ELR (cell line): ENCODE results near the gene RCC2.
"Not testable (repeated sequence)": the region's sequence is repeated elsewhere in the genome, so short reads cannot be mapped to it uniquely, and the experiment has no call there.

Experiments
- DNase-seq: peaks from one replicate; pipeline ENCODE4 v3.0.0-alpha.2; 2015; ENCODE audit warnings: low read depth

Gene RCC2

DNA sequence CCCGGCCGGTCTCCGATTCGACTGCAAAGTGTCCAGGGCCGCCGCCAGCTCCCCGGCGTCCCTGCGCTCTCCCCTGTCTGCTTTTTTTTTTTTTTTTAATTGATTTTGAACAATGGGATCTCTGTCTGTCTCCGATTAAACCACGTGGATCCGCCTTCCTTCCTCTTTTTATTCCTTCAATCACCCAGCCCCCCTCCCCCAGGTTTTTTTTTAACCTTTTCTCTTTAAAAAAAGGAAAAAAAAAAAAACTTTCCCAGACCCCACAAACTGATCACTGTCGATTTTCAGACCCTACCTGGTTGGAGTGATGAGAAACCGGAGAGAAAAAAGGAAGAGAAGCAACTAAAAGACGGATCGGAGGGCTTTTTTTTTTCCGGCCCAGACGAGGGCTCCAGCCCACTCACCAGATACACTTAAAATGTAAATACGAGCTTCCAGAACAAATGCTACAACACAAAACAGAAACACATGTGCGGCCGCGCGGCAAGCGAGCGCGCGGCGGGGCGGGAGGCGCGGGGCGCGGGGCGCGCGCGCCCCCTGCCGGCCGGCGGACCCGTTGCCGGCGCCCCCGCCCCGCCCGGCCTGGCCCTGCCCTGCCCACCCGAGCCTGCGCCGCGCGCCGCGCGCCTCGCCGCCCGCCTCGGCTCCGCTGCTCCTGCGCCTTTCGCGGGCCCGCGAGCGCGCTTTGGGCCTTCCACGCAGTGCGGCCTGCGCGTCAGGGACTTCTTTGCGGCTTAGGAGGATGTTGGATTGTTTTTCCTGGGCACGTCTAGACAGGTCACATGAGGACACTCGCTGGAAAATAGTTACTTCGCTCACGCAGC lies at the start of gene RCC2:
RCC2 (minus strand) TSS at position 428 of the 824 bp plus-strand sequence. CDS start 1,163 bp downstream, outside the sequence.
- peak; percentile 79 for DNase-seq

DNA sequence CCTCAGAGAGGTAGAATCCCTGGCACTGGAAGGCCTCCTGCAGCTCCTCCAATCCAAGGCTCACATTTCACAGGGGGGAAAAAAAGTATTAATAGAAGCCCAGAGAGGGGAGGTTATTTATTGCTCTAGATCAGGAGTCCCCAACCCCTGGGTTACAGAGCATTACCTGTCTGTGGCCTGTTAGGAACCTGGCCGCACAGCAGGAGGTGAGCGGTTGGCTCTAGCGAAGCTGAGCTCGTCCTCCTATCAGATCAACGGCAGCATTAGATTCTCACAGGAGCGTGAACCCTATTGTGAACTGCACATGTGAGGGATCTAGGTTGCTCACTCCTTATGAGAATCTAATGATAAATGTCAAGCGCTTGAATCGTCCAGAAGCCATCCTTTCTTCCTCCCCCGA lies 46.8 kb upstream of the RCC2 start:
- DNase-seq = no peak

DNA sequence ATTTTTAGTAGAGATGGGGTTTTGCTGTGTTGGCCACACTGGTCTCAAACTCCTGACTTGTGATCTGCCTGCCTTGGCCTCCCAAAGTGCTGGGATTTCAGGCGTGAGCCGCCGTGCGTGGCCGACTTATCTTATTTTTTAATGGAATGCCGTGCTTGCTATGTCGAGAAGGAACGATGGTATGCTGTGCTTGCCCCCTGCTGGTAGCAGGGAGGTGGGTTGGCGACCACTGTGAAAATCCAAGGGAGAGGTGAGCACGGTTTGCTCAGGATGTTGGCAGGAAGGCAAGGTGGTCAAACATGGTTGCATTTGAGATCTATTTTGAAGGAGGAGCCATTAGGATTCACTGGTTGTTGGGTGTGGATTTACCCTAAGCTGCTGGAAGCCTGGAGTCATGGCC lies 45.8 kb upstream of the RCC2 start:
- DNase-seq = peak; percentile 10

DNA sequence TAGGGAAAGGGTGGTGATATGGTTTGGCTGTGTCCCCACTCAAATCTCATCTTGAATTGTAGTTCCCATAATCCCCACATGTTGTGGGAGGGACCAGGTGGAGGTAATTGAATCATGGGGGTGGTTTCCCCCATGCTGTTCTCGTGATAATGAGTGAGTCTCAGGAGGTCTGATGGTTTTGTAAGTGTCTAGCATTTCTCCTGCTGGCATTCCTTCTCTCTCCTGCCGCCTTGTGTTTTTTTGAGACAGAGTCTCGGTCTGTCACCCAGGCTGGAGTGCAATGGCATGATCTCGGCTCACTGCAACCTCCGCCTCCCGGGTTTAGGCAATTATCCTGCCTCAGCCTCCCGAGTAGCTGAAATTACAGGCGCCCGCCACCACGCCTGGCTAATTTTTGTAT lies 42.5 kb upstream of the RCC2 start:
- DNase-seq = not testable (repeated sequence)

DNA sequence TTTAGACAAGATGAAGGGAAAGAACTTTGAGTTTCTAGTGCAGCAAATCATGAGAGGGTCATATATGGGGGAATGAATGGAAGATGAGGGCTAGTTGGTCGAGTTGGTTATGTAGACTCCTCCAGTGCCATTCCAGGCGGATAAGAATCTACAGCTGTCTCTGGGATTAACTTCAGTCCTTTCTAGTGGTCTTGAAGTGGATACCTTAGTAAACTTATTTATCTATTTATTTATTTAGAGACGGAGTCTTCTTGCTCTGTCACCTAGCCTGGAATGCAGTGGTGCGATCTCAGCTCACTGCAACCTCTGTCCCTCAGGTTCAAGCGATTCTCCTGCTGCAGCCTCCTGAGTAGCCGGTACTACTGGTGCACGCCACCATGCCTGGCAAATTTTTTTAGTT lies 41.4 kb upstream of the RCC2 start:
- no peak for DNase-seq

DNA sequence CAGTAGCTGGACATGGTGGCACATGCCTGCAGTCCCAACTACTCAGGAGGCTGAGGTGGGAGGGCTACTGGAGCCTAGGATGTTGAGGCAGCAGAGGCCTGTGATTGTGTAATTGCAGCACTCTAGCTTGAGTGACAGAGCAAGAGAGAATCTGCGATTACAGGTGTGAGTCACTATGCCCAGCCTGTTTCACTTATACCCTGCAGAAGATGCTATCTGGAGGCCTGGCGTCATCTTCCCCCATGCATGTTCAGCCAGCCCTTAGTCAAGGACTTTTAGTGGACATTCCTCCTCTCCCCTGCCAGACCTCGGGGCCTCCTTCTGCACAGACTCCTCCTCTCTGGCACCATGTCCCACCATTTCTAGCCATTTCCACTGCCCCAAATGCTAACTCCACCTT lies 36.3 kb upstream of the RCC2 start:
- DNase-seq = peak; percentile 85

DNA sequence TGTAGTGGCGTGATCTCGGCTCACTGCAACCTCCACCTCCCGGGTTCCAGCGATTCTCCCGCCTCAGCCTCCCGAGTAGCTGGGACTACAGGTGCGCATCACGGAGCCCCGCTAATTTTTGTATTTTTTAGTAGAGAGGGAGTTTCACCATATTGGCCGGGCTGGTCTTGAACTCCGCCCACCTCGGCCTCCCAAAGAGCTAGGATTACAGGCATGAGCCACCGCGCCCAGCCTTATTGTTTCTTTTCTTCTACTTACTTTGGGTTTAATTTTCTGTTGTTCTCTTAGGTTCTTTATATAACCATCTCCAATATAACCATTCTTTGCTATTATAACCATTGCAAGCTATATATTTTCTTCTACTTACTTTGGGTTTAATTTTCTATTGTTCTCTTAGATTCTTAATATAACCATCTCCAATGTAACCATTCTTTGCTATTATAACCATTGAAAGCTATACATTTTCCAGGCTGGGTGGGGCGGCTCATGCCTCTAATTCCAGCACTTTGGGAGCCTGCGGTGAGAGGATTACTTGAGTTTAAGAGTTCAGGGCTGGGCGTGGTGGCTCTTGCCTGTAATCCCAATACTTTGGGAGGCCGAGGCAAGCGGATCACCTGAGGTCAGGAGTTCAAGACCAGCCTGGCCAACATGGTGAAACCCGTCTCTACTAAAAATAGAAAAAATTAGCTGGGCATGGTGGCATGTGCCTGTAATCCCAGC lies 35.5 kb upstream of the RCC2 start:
- not testable (repeated sequence) for DNase-seq

DNA sequence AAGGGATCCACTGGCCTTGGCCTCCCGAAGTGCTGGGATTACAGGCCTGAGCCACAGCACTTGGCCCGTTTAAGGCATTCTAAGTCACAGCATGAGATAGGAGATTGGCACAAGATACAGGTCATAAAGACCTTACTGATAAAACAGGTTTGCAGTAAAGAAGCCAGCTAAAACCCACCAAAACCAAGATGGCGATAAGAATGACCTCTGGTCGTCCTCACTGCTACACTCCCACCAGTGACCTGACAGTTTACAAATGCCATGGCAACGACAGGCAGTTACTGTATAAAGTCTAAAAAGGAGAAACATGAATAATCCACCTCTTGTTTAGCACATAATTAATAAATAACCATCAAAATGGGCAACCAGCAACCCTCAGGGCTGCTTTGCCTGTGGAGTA lies 33.3 kb upstream of the RCC2 start:
- no peak for DNase-seq

DNA sequence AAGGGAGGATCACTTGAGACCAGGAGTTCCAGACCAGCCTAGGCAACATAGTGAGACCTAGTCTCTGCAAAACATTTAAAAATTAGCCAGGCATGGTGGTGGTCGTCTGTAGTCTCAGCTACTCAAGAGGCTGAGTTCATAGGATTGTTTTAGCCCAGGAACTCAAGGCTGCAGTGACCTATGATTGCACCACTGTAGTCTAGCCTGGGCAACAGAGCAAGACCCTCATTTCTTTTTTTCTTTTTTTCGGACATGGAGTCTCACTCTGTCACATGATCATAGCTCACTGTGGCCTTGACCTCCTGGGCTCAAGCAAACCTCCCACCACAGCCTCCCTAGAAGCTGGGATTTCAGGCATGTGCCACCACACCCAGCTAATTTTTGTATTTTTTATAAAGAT lies 31.9 kb upstream of the RCC2 start:
- no peak for DNase-seq

DNA sequence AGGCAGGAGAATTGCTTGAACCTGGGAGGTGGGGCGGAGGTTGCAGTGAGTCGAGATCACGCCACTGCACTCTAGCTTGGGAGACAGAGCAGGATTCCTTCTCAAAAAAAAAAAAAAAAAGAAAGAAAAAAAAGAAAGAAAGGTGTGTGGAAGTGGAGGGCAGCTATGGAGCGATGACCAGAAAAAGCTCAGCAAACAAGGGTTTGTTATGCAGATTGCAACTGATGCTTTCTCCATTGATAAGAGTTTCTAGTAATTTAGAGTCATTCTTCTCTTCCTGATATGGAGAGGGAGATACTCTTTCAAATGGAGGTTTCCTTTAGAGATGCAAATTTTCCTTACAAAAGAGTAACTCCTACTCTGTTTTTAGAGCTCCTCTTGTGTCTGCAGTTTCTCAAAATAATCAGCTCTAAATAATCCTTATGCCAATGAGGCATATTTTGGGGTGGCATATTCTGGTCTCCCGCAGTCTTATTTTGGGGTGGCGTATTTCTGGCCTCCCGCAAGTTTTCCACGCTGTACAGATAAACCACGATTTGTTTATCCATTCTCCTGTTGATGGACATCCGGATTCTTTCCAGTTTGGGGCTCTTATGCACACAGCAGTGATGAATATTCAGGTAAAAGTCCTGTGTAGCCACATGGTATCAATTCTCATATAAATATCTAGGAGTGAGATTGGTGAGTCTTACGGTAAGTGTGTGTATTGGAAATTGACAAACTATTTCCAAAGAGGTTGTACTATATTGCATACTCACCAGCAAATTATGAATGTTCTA lies 30.7 kb upstream of the RCC2 start:
- no peak for DNase-seq

DNA sequence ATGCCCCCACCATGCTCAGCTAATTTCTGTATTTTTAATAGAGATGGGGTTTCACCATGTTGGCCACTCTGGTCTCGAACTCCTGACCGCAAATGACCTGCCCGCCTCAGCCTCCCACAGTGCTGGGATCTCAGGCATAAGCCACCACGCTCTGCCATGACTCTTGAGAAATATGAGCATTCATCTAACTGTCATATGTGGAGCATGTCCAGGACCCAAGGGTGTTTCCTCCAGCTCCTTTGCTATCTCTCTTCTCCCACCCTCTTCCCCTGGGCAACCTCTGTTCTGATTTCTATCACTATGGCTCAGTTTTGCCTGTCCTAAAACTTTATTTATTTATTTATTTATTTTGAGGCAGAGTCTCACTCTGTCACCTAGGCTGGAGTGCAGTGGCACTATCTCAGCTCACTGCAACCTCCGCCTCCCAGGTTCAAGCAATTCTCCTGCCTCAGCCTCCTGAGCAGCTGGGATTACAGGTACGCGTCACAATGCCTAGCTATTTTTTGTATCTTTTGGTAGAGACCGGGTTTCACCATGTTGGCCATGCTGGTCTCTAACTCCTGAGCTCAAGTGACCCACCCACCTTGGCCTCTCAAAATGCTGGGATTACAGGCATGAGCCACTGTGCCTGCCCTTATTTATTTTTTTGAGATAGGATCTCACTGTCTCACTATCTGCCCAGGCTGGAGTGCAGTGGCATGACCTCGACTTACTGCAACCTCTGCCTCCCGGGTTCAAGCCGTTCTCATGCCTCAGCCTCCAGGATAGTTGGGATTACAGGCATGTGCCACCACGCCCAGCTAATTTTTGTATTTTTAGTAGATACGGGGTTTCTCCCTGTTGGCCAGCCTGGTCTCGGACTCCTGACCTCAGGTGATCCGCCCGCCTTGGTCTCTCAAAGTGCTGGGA lies 29.1 kb upstream of the RCC2 start:
- not testable (repeated sequence) for DNase-seq

DNA sequence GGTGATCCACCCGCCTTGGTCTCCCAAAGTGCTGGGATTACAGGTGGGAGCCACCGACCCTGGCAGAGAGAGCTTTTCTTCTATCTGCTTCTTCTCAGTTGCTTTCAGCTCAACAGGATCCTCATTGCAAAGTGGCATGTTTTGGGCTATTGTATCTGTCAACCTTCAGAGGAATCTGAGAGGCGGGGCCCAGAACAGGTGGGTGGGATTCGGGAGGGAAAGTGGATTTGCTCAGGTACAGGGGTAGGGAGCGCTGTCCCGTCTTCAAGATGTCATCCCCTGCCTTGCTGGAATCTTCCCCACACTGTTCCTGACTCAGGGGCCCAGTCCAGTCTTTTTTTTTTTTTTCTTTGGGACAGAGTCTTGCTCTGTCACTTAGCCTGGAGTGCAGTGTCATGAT lies 26.9 kb upstream of the RCC2 start:
- no peak for DNase-seq

DNA sequence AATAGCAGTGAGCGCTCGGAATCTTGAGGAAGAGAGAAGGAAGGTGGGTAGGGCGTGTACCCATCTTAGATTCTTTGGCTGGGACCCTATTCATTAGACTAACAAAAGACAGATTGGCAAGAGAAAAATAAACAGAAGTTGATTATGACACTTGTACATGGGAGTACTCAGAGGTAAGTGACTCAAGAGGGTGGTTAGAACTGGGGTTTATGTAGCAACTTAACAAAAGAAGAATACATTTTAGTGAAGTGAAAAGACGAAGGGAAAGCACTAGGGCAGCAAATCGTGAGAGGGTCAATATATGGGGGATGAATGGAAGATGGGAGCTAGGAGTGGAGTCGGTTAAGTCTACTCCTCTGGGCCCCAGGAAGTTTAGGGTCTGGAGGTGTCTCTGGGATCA lies 25.8 kb upstream of the RCC2 start:
- DNase-seq = no peak

DNA sequence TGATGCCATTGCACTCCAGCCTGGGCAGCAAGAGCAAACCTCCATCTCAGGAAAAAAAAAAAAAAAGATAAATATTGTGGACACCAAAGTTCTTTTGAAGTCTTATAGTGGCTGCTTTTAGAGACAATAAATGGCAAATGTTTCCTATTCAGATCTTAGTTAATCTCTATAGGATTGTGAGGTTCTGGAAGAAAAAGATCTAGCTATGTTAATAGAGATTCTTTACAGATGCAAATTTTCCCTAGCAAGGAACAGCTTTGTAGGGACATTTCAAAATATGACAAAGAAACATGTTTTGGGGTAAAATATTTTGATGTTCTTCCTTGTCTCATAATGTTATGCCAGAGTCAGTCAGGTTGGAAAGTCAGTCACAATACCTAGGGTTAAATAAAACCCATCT lies 24.5 kb upstream of the RCC2 start:
- DNase-seq = no peak

DNA sequence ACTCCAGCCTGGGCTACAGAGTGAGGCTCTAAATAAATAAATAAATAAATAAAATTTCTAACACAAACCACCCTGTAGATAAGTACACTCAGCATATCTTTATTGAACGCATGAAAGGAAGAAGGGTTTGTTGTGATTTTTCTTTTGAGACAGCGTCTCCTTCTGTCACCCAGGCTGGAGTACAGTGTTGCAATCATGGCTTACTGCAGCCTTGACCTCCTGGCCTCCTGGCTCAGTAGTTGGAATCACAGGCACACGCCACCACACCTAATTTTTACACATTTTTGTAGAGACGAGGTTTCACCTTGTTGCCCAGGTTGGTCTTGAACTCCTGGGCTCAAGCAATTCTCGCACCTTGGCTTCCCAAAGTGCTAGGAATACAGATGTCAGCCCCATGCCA lies 23.2 kb upstream of the RCC2 start:
- DNase-seq = no peak

DNA sequence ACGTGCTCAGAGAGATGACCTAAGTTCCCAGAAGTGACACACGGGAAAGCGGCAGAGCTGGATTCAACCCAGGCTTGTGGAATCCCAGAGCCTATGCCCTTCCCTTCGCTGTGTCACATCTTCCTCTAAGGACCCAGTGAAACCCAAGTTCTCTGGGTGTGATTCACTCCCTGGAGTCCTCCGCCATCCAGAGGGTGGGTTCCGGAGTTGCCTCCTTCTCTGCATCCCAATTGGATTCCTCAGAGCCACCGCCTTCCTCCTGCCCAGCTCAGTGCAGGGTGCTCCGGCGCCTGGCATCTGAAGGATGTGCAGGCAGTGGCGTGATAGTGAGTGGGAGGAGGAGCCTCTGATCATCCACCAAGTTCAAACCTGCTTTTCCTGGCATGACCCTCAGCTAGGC lies 20.7 kb upstream of the RCC2 start:
- no peak for DNase-seq

DNA sequence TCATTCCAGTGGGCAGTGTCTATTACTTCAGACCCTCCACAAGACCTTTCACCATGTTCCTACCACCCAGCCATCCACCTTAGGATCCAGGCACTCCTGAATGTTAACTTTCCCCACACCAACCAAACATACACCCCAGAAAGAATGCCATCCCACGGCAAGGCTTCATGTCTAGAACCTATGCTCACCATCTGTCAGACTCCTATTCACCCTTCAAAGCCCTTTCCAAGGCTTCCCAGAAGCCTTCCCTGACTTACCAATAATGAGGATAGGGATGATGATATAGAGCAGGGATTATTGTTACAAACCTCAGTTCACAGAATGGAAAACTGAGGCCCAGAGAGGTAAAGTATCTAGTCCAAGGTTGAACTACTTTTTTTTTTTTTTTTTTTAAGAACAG lies 19.3 kb upstream of the RCC2 start:
- DNase-seq = no peak

DNA sequence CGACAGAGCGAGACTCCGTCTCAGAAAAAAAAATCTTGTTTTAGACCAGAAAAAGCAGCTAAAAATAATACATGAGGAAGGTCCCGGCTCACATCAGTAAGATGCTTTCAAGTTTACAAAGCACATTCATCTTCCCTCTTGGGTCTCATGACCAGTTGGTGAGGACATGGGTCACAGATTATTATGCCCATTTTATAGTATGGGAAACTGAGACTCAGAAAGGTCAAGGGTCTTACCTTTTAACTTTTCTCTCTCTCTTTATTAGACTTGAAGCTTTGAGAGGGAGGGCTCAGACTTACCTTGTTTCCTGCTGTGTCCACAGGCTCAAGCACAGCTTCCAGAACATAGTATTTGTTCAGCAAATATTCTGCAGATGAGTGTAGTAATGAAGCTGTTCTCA lies 13.2 kb upstream of the RCC2 start:
- no peak for DNase-seq

DNA sequence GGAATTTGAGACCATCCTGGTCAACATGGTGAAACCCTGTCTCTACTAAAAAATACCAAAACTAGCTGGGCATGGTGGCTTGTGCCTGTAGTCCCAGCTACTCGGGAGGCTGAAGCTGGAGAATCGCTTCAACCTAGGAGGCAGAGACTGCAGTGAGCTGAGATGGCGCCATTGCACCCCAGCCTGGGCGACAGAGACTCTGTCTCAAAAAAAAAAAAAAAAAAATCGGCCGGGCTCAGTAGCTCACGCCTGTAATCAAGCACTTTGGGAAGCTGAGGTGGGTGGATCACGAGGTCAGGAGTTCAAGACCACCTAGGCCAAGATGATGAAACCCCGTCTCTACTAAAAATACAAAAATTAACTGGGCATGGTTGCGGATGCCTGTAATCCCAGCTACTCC lies 12.7 kb upstream of the RCC2 start:
- DNase-seq = not testable (repeated sequence)

DNA sequence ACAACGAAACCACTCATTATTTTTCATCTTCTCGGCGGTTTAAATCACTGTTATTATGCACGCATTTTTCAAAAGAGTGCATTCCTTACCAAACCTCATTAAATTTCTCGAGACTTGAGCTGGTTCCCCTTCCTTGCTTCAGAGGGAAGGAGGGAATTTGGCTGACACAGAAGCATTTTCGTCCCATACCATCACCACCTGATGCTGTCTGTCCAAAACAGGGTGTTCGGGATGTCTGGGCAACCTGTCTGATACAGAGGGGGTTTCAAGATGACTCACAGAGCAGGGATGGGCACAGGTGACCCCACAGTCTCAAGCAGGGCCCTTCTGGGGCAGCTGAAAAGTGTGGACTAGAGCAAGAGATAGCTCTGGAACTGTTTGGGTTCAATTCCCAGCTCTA lies 12.3 kb upstream of the RCC2 start:
- no peak for DNase-seq

DNA sequence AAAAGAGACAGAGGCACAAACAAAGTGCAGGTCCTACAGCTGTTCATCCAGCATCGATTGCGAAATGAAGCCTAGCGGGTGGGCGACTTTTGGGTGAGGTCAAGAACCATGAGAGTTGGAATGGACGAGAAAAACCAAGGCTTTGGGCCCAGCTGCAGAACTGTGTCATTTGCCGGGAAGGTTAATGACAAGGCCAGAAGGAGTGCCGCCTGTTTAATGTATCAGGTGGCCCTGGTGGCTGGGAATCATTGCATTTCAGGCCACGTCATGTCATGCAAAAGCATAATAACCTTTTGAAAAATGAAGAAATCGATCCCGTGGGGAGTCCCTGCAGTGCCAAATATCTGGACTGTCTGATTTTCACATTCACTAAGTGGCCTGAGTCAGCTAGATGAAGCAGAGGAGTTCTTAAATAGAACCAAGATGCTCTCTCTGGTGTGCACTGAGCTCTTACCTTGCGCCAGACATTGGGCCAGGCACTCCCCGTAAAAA lies 8.1 kb upstream of the RCC2 start:
- DNase-seq = no peak

DNA sequence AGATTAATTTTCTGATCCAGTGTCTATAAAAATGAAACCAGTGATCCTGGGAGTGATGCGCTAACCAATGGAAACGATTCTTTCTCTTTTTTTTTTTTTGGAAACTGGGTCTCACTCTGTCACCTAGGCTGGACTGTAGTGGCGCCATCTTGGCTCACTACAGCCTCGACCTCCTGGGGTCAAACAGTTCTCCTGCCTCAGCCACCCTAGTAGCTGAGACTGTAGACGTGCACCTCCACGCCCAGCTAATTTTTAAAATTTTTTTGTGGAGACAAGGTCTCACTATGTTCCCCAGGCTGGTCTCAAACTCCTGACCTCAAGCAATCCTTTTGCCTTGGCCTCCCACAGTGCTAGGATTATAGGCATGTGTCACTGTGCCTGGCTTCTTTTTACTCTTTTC lies 3.4 kb upstream of the RCC2 start:
- DNase-seq = no peak
